Neural cell (in vitro differentiated cells): Measurements from ENCODE around the gene OR51I2. TPM values are rescaled to one million over a fixed set of nuclear protein-coding genes. Genes with fewer than 3 reads are reported as not detected.

ENCODE experiments used
- H2AFZ ChIP-seq: fragments of 200-600, 300-800 bp; sonication (generic), shearing (Covaris generic); 2 replicates; pipeline ENCODE4 v1.6.0; 2014; ENCODE audit warnings: low read depth, mild to moderate bottlenecking, antibody characterized with exemption, low read length, moderate library complexity
- H3F3A ChIP-seq: fragments of 200-600 bp; shearing (Covaris generic); 2 replicates; pipeline ENCODE4 v1.6.1; 2016; ENCODE audit warnings: mild to moderate bottlenecking, moderate library complexity, mixed read lengths, antibody characterized with exemption, low read length; ENCODE audit not compliant: insufficient read depth, poor library complexity, severe bottlenecking
- H3K27ac ChIP-seq: fragments of 200-600, 300-800 bp; sonication (generic), shearing (Covaris generic); 2 replicates; pipeline ENCODE4 v1.5.1; 2014; ENCODE audit warnings: mild to moderate bottlenecking, low read length, moderate library complexity
- H3K27me3 ChIP-seq: fragments of 300-800, 200-600 bp; sonication (generic), shearing (Covaris generic); 2 replicates; pipeline ENCODE4 v1.6.0; 2014; ENCODE audit warnings: mild to moderate bottlenecking, low read depth, low read length, moderate library complexity; ENCODE audit not compliant: insufficient read depth
- H3K36me3 ChIP-seq: fragments of 300-800, 200-600 bp; sonication (generic), shearing (Covaris generic); 2 replicates; pipeline ENCODE4 v1.5.1; 2014; ENCODE audit warnings: mild to moderate bottlenecking, antibody characterized with exemption, low read length, moderate library complexity; ENCODE audit not compliant: insufficient read depth
- H3K4me2 ChIP-seq: fragments of 300-800, 200-600 bp; sonication (generic), shearing (Covaris generic); 2 replicates; pipeline ENCODE4 v1.6.0; 2014; ENCODE audit warnings: mild to moderate bottlenecking, low read length
- H3K4me3 ChIP-seq: fragments of 300-800, 200-600 bp; sonication (generic), shearing (Covaris generic); 2 replicates; pipeline ENCODE4 v1.5.1; 2014; ENCODE audit warnings: mild to moderate bottlenecking, low read length, moderate library complexity
- H3K79me2 ChIP-seq: fragments of 200-600 bp; shearing (Covaris generic); replicated peaks from 2 replicates; pipeline ENCODE4 v1.6.0; 2014; ENCODE audit warnings: mild to moderate bottlenecking, low read length, moderate library complexity; ENCODE audit not compliant: insufficient read depth
- H3K9ac ChIP-seq: fragments of 300-800, 200-600 bp; sonication (generic), shearing (Covaris generic); 2 replicates; pipeline ENCODE4 v1.6.1; 2016; ENCODE audit warnings: mild to moderate bottlenecking, low read length, mixed read lengths
- H3K9me2 ChIP-seq: fragments of 200-600 bp; shearing (Covaris generic); 2 replicates; pipeline ENCODE4 v1.6.1; 2016; ENCODE audit warnings: mild to moderate bottlenecking, low read length, mixed read lengths; ENCODE audit not compliant: insufficient read depth
- H3K9me3 ChIP-seq: fragments of 200-600, 300-800 bp; sonication (generic), shearing (Covaris generic); 2 replicates; pipeline ENCODE4 v1.6.1; 2016; ENCODE audit warnings: mild to moderate bottlenecking, mixed run types, low read length, moderate library complexity, mixed read lengths
- H4K20me1 ChIP-seq: fragments of 200-600 bp; shearing (Covaris generic); 2 replicates; pipeline ENCODE4 v1.6.1; 2016; ENCODE audit warnings: mild to moderate bottlenecking, mixed run types; ENCODE audit not compliant: insufficient read depth
- EP300 ChIP-seq: fragments of 450-650 bp; conservative IDR thresholded peaks from 2 replicates; pipeline ENCODE4 v1.6.1; 2014; ENCODE audit warnings: antibody characterized with exemption, mild to moderate bottlenecking, moderate library complexity; ENCODE audit not compliant: poor library complexity, severe bottlenecking
- EZH2 ChIP-seq: fragments of 200-600, 300-800 bp; shearing (Covaris generic), sonication (generic); IDR thresholded peaks from 2 replicates; pipeline ENCODE4 v1.6.1; 2014; ENCODE audit warnings: antibody characterized with exemption, low read length, borderline replicate concordance, mild to moderate bottlenecking; ENCODE audit not compliant: insufficient read depth, poor library complexity, severe bottlenecking
- MXI1 ChIP-seq: fragments of 450-650 bp; conservative IDR thresholded peaks from 2 replicates; pipeline ENCODE4 v1.6.1; 2014; ENCODE audit warnings: antibody characterized with exemption, mild to moderate bottlenecking; ENCODE audit not compliant: poor library complexity, severe bottlenecking
- POLR2AphosphoS5 ChIP-seq: IDR thresholded peaks from 2 replicates; pipeline ENCODE4 v1.6.1; 2012
- RAD21 ChIP-seq: fragments of 450-650 bp; conservative IDR thresholded peaks from 2 replicates; pipeline ENCODE4 v1.6.1; 2014; ENCODE audit warnings: antibody characterized with exemption, mild to moderate bottlenecking, moderate library complexity
- SMC3 ChIP-seq: fragments of 450-650 bp; conservative IDR thresholded peaks from 2 replicates; pipeline ENCODE4 v1.6.1; 2014; ENCODE audit warnings: antibody characterized with exemption, mild to moderate bottlenecking, moderate library complexity; ENCODE audit not compliant: poor library complexity
- TAF1 ChIP-seq: IDR thresholded peaks from 2 replicates; pipeline ENCODE4 v1.6.1; 2012; ENCODE audit warnings: low read depth
- polyA plus RNA-seq: library from polyadenylated mRNA; depleted of rRNA; stranded (reverse); fragments of >200 nt; gene quantifications from 2 replicates; pipeline ENCODE4 v1.2.3, GENCODE V29; 2014
- TF ChIP-seq, protein P1 (sequence below): fragments of 450-650 bp; IDR thresholded peaks from 2 replicates; pipeline ENCODE4 v1.5.1; 2014; ENCODE audit warnings: antibody characterized with exemption, mild to moderate bottlenecking, moderate library complexity; ENCODE audit not compliant: poor library complexity, severe bottlenecking
- TF ChIP-seq, protein P2 (sequence below): IDR thresholded peaks from 2 replicates; pipeline ENCODE4 v1.6.1; 2012; ENCODE audit warnings: borderline replicate concordance

OR51I2 gene
- polyA plus RNA-seq, 1 donor from 2014 or later = not detected

DNA sequence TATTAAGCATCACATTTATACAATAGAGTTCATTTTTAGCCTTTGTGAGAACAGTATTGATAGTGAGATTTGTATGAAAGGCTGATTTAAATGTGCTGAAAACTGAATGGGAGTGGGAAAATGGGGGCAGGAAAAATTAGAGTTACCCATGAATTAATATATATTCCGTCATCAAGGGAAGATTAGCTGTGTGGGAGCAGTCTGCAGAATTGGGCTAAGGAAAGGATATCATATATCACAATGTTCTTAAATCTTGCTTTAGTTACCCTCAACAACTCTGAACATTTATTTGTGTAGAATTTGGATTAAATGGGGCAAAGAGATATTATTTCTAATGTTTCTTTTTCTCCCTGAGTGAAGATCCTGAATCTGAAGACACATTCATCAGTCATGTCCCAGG is 27.3 kb upstream of the OR51I2 start, which contains the start of gene OR51Q1:
Gene OR51Q1 (plus strand): TSS at position 301 of the 400 bp plus-strand sequence. CDS start 90 bp downstream, at position 391.
- no peak within 1 kb of the TSS for H2AFZ ChIP-seq
- no peaks in the 10 kb centered on the region for H3F3A ChIP-seq
- no peak for TF ChIP-seq TAF1
- TF ChIP-seq RAD21 = no peak
- TF ChIP-seq SMC3 = no peak
- TF ChIP-seq, protein P1, sequence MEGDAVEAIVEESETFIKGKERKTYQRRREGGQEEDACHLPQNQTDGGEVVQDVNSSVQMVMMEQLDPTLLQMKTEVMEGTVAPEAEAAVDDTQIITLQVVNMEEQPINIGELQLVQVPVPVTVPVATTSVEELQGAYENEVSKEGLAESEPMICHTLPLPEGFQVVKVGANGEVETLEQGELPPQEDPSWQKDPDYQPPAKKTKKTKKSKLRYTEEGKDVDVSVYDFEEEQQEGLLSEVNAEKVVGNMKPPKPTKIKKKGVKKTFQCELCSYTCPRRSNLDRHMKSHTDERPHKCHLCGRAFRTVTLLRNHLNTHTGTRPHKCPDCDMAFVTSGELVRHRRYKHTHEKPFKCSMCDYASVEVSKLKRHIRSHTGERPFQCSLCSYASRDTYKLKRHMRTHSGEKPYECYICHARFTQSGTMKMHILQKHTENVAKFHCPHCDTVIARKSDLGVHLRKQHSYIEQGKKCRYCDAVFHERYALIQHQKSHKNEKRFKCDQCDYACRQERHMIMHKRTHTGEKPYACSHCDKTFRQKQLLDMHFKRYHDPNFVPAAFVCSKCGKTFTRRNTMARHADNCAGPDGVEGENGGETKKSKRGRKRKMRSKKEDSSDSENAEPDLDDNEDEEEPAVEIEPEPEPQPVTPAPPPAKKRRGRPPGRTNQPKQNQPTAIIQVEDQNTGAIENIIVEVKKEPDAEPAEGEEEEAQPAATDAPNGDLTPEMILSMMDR = no peak
- TF ChIP-seq POLR2AphosphoS5 = no peak
- TF ChIP-seq, protein P2, sequence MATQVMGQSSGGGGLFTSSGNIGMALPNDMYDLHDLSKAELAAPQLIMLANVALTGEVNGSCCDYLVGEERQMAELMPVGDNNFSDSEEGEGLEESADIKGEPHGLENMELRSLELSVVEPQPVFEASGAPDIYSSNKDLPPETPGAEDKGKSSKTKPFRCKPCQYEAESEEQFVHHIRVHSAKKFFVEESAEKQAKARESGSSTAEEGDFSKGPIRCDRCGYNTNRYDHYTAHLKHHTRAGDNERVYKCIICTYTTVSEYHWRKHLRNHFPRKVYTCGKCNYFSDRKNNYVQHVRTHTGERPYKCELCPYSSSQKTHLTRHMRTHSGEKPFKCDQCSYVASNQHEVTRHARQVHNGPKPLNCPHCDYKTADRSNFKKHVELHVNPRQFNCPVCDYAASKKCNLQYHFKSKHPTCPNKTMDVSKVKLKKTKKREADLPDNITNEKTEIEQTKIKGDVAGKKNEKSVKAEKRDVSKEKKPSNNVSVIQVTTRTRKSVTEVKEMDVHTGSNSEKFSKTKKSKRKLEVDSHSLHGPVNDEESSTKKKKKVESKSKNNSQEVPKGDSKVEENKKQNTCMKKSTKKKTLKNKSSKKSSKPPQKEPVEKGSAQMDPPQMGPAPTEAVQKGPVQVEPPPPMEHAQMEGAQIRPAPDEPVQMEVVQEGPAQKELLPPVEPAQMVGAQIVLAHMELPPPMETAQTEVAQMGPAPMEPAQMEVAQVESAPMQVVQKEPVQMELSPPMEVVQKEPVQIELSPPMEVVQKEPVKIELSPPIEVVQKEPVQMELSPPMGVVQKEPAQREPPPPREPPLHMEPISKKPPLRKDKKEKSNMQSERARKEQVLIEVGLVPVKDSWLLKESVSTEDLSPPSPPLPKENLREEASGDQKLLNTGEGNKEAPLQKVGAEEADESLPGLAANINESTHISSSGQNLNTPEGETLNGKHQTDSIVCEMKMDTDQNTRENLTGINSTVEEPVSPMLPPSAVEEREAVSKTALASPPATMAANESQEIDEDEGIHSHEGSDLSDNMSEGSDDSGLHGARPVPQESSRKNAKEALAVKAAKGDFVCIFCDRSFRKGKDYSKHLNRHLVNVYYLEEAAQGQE = no peak
- TF ChIP-seq EZH2 = no peak
- no peak for TF ChIP-seq MXI1
- no peak for TF ChIP-seq EP300

DNA sequence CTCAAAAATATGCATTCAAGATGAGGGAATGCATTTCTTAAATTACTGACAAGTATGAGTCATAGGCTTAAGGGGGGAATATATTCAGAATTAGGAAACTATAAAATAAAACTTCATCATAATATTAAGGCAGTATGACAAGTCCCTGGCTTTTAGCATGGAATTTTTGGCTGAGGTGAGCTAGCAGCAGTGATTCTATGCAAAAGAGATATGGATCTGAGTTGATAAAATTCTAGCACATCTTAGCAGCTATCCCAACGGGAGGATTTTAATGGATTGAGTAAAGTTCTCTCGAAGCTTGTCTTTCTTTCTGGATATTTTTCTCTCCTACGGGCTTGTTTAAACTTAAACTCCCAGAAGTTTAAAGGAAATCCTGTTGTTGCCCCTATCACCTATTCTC is 26.0 kb upstream of the OR51I2 start:
- H3K4me3 ChIP-seq = no peak overlapping the region
- no peaks in the 10 kb centered on the region for H3F3A ChIP-seq
- H3K9me3 ChIP-seq = no peaks in the 10 kb centered on the region
- no peak overlapping the region for H3K27ac ChIP-seq
- H3K9me2 ChIP-seq = no peaks in the 10 kb centered on the region
- H3K9ac ChIP-seq = no peak overlapping the region
- H4K20me1 ChIP-seq = no peaks in the 10 kb centered on the region
- no peaks in the 10 kb centered on the region for H3K27me3 ChIP-seq
- H3K4me2 ChIP-seq = no peak overlapping the region
- H3K36me3 ChIP-seq = no peaks in the 10 kb centered on the region
- no peak overlapping the region for H2AFZ ChIP-seq
- no peaks in the 10 kb centered on the region for H3K79me2 ChIP-seq
- no peak for TF ChIP-seq SMC3
- TF ChIP-seq, protein P2 = no peak
- no peak for TF ChIP-seq RAD21
- TF ChIP-seq EZH2 = no peak
- TF ChIP-seq EP300 = no peak
- no peak for TF ChIP-seq POLR2AphosphoS5
- TF ChIP-seq TAF1 = no peak
- no peak for TF ChIP-seq MXI1
- TF ChIP-seq, protein P1 = no peak

More for the DNA sequence above, 27.3 kb upstream of the OR51I2 start, which contains the start of gene OR51Q1:
- no peak within 1 kb of the TSS for H3K4me2 ChIP-seq
- H3K27ac ChIP-seq = no peak within 1 kb of the TSS
- no peaks in the 10 kb centered on the region for H3K36me3 ChIP-seq
- H4K20me1 ChIP-seq = no peaks in the 10 kb centered on the region
- H3K27me3 ChIP-seq = no peaks in the 10 kb centered on the region
- no peaks in the 10 kb centered on the region for H3K9me2 ChIP-seq
- H3K9me3 ChIP-seq = no peaks in the 10 kb centered on the region
- H3K4me3 ChIP-seq = no peak within 1 kb of the TSS
- no peak within 1 kb of the TSS for H3K9ac ChIP-seq
- H3K79me2 ChIP-seq = no peaks in the 10 kb centered on the region
